ENCODE results near the gene PRDM12. TPM values are rescaled to one million over a fixed set of nuclear protein-coding genes. Genes with fewer than 3 reads are reported as not detected.
A peak's percentile ranks its signal among the peaks of the same experiment; 100 is the strongest.

The PRDM12 gene
- total and polyA plus RNA-seq, 2 of the 8 experiments (the other 6 are each of a cell fraction or from before 2014, with no cell fraction given), result 0.14 to 0.22 TPM

- TF ChIP-seq JUN (IDR thresholded peaks at IDR 0.05; ENCODE audit: low read depth, low read length), result no peak
- TF ChIP-seq RNF2 (IDR thresholded peaks at IDR 0.05; ENCODE audit: borderline replicate concordance, low read depth, low read length, missing control alignments, poor library complexity, severe bottlenecking), result peak; percentile 81
Measured at GRCh38 chr9:130662970-130663257, 1.5 kb upstream of the PRDM12 start (continued).
